ENCODE data around the gene DCAF16.

DNA sequence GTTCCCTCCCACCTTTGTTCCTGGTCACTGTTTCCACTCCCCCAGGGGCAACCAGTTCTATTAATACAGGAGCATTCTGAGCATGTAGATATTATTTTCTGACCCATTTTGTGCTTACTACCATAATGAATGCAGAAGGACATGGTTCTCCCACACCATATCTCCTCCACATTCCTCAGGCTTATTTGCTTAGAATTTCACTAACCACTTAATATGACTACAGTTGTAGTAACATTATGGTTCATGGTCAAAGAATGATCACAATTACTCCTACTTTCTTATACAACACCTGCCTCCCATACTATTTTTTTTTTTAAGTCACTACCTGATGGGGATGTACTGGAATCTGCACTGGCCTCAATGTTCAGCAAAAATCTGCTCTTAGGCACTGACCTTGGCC, 21.6 kb downstream of the DCAF16 start:
- TF ChIP-seq, protein P1, sequence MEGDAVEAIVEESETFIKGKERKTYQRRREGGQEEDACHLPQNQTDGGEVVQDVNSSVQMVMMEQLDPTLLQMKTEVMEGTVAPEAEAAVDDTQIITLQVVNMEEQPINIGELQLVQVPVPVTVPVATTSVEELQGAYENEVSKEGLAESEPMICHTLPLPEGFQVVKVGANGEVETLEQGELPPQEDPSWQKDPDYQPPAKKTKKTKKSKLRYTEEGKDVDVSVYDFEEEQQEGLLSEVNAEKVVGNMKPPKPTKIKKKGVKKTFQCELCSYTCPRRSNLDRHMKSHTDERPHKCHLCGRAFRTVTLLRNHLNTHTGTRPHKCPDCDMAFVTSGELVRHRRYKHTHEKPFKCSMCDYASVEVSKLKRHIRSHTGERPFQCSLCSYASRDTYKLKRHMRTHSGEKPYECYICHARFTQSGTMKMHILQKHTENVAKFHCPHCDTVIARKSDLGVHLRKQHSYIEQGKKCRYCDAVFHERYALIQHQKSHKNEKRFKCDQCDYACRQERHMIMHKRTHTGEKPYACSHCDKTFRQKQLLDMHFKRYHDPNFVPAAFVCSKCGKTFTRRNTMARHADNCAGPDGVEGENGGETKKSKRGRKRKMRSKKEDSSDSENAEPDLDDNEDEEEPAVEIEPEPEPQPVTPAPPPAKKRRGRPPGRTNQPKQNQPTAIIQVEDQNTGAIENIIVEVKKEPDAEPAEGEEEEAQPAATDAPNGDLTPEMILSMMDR (IDR thresholded peaks at IDR 0.05), result no peak
- TF ChIP-seq POLR2A (IDR thresholded peaks at IDR 0.05; ENCODE audit: low read depth), result no peak

Data from esophagus muscularis mucosa (tissue), 3 donors.